CD4-positive, alpha-beta T cell treated with Interleukin-15 for 4 hours (primary cell): Measurements from ENCODE around the gene ESPN.
A peak's percentile ranks its signal among the peaks of the same experiment; 100 is the strongest.
"Not testable (repeated sequence)": the region's sequence is repeated elsewhere in the genome, so short reads cannot be mapped to it uniquely, and the experiment has no call there.

Experiments
- DNase-seq: peaks from one replicate; pipeline ENCODE4 v3.0.0-alpha.2; 2020; ENCODE audit warnings: low spot score

ESPN gene

GRCh38 chr1:6424619-6425593 is at the start of gene ESPN:
Gene ESPN (plus strand): TSS chr1:6424776. CDS start chr1:6424956, 180 bp downstream.
- DNase-seq: no peak

- DNase-seq: no peak
Measured at GRCh38 chr1:6378096-6378746, 46.4 kb upstream of the ESPN start.

- no peak for DNase-seq
Measured at GRCh38 chr1:6380037-6380436, 44.5 kb upstream of the ESPN start.

- no peak for DNase-seq
Measured at GRCh38 chr1:6384135-6384534, 40.4 kb upstream of the ESPN start.

- DNase-seq: no peak
Measured at GRCh38 chr1:6384962-6385361, 39.6 kb upstream of the ESPN start.

- no peak for DNase-seq
Measured at GRCh38 chr1:6385488-6386191, 38.9 kb upstream of the ESPN start.

- no peak for DNase-seq
Measured at GRCh38 chr1:6386371-6386949, 38.1 kb upstream of the ESPN start.

- no peak for DNase-seq
Measured at GRCh38 chr1:6389971-6390370, 34.6 kb upstream of the ESPN start.

GRCh38 chr1:6391951-6392808 is 32.4 kb upstream of the ESPN start:
- DNase-seq: no peak

GRCh38 chr1:6392809-6393399 is 31.7 kb upstream of the ESPN start:
- no peak for DNase-seq

- peak; percentile 89 for DNase-seq
Measured at GRCh38 chr1:6393400-6394187, 31.0 kb upstream of the ESPN start, which contains the start of gene ACOT7. Gene ACOT7 (minus strand): TSS chr1:6393767. CDS start chr1:6393399, 368 bp downstream.

- not testable (repeated sequence) for DNase-seq
Measured at GRCh38 chr1:6395130-6395529, 29.4 kb upstream of the ESPN start.

GRCh38 chr1:6395781-6396244 is 28.8 kb upstream of the ESPN start:
- DNase-seq: not testable (repeated sequence)

GRCh38 chr1:6396998-6397397 is 27.6 kb upstream of the ESPN start:
- no peak for DNase-seq

- DNase-seq: no peak
Measured at GRCh38 chr1:6397844-6398441, 26.6 kb upstream of the ESPN start.

- DNase-seq: no peak
Measured at GRCh38 chr1:6399294-6399693, 25.3 kb upstream of the ESPN start.

- DNase-seq: no peak
Measured at GRCh38 chr1:6401673-6402072, 22.9 kb upstream of the ESPN start.

GRCh38 chr1:6408023-6408422 is 16.6 kb upstream of the ESPN start:
- DNase-seq: no peak

- DNase-seq: no peak
Measured at GRCh38 chr1:6409053-6409452, 15.5 kb upstream of the ESPN start.
